Muscle layer of colon (tissue), 2 donors: Measurements from ENCODE around the gene MEGF6.

Source experiments
- H3K27ac ChIP-seq: one replicate; pipeline ENCODE4 v1.7.0; 2013; ENCODE audit warnings: low read depth, mild to moderate bottlenecking, low read length, moderate library complexity
- H3K27me3 ChIP-seq, 2 donors: one replicate each; pipeline ENCODE4 v1.7.0; 2013; ENCODE audit warnings: low read length in 2 of 2, mild to moderate bottlenecking in 2 of 2; ENCODE audit not compliant: insufficient read depth in 2 of 2, control insufficient read depth in 1 of 2
- H3K36me3 ChIP-seq: one replicate; pipeline ENCODE4 v1.7.0; 2013; ENCODE audit warnings: mild to moderate bottlenecking, low read length; ENCODE audit not compliant: insufficient read depth
- H3K4me1 ChIP-seq: one replicate; pipeline ENCODE4 v1.7.0; 2013; ENCODE audit warnings: mild to moderate bottlenecking, low read length; ENCODE audit not compliant: insufficient read depth
- H3K4me3 ChIP-seq, 2 donors: one replicate each; pipeline ENCODE4 v1.7.0; 2013; ENCODE audit warnings: low read length in 2 of 2, low read depth in 1 of 2, mild to moderate bottlenecking in 1 of 2, moderate library complexity in 1 of 2
- H3K9ac ChIP-seq: one replicate; pipeline ENCODE4 v1.7.0; 2013; ENCODE audit warnings: low read length
- H3K9me3 ChIP-seq: one replicate; pipeline ENCODE4 v1.7.0; 2013; ENCODE audit warnings: mild to moderate bottlenecking, low read length
- donor health status: abdominal sarcoma.
- donor health status: Adenocarcinoma of cecum.

MEGF6 gene

DNA sequence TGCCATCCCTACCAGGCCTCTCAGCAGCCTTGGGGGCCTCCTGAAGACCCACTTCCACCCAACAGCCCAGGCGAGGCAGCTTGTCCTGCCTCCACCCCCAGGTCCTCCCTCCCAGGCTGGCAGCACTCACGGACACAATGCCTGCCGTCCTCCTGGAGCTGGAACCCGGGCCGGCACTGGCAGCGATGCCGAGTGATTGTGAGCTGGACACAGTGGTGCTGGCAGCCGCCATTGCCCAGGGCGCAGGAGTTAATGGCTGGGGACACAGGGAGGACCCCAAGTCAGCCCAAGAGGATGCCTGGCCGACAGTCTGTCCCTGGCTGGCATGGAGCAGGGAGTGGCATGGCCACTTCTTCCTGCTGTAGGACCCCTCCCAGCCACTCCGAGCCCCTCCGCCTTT, 96.0 kb downstream of the MEGF6 start:
- Histone ChIP-seq H3K9me3 (no peaks in the 10 kb centered on the region), H3K27me3 (no peaks in the 10 kb centered on the region), H3K4me1 (no peaks in the 10 kb centered on the region), H3K27ac (no peak overlapping the region), H3K9ac (no peak overlapping the region), H3K36me3 (no peaks in the 10 kb centered on the region), H3K4me3 (no peak overlapping the region)

DNA sequence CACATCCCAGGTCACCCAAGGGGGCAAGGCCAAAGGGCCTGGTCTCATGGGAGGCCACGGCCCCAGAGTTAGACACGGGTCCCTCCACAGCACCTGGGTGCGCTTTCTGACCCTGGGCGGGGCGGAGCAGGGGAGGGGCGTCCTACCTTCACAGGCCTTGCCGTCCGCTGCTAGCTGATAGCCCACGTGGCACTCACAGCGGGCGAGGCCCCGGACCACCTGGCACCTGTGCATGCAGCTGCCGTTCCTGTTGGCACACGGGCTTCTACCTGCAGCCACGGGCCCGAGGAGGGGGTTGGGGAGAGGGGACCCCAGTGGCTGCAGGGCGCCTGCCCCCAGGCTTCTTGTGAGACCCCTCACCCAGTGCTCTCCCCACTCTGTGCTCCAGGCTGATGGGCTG, 96.9 kb downstream of the MEGF6 start:
- no peaks in the 10 kb centered on the region for H3K9me3 ChIP-seq
- no peak overlapping the region for H3K9ac ChIP-seq
- H3K4me1 ChIP-seq, result no peaks in the 10 kb centered on the region
- H3K36me3 ChIP-seq, result no peaks in the 10 kb centered on the region
- H3K27ac ChIP-seq, result no peak overlapping the region
- H3K4me3 ChIP-seq, result no peak overlapping the region
- H3K27me3 ChIP-seq, result no peaks in the 10 kb centered on the region

- Histone ChIP-seq H3K4me1 (no peaks in the 10 kb centered on the region), H3K27ac (no peak overlapping the region), H3K27me3 (no peaks in the 10 kb centered on the region), H3K4me3 (no peak overlapping the region), H3K9me3 (no peaks in the 10 kb centered on the region), H3K36me3 (no peaks in the 10 kb centered on the region), H3K9ac (no peak overlapping the region)
These were observed 99.5 kb downstream of the MEGF6 start for GRCh38 chr1:3511856-3512255.

GRCh38 chr1:3511306-3511705, 100.0 kb downstream of the MEGF6 start:
- Histone ChIP-seq H3K4me1 (no peaks in the 10 kb centered on the region), H3K27me3 (no peaks in the 10 kb centered on the region), H3K4me3 (no peak overlapping the region), H3K9ac (no peak overlapping the region), H3K36me3 (no peaks in the 10 kb centered on the region), H3K27ac (no peak overlapping the region), H3K9me3 (no peaks in the 10 kb centered on the region)

- Histone ChIP-seq H3K36me3 (no peaks in the 10 kb centered on the region), H3K27me3 (no peaks in the 10 kb centered on the region), H3K27ac (no peak overlapping the region), H3K9ac (no peak overlapping the region), H3K9me3 (no peaks in the 10 kb centered on the region), H3K4me1 (no peaks in the 10 kb centered on the region), H3K4me3 (no peak overlapping the region)
These were observed 100.4 kb downstream of the MEGF6 start for GRCh38 chr1:3510956-3511250.

DNA sequence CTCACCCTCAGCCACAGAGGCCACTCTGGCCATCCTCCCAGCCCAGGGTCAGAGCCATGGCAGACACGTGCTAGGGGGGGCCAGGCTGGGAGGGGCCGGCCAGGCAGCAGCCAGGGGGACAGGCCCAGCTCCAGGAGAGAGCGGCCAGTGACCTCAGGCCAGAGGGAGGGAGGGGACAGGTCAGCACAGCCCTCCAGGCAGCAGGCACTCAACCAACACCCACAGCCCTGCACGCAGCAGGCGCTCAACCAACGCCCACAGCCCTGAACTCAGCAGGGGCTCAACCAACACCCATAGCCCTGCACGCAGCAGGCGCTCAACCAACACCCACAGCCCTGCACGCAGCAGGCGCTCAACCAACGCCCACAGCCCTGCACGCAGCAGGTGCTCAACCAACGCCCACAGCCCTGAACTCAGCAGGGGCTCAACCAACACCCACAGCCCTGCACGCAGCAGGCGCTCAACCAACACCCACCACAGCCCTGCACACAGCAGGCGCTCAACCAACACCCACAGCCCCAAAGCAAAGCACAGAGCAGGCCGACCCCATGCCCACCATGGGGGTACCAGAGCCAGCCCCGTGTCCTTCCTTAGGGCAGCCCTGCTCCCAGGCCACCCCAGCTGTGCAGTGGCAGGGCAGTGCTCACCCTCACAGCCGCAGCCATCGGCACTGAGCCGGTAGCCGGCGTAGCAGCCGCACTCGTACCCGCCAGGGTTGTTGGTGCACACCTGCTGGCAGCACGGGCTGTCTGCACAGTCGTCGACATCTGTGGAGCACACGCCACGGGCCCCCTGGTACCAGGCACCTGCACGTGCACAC, 101.0 kb downstream of the MEGF6 start:
- Histone ChIP-seq H3K27ac (no peak overlapping the region), H3K4me3 (no peak overlapping the region), H3K27me3 (no peaks in the 10 kb centered on the region), H3K9ac (no peak overlapping the region), H3K9me3 (no peaks in the 10 kb centered on the region), H3K4me1 (no peaks in the 10 kb centered on the region), H3K36me3 (no peaks in the 10 kb centered on the region)

- no peak overlapping the region for H3K9ac ChIP-seq
- H3K9me3 ChIP-seq, result no peaks in the 10 kb centered on the region
- H3K4me3 ChIP-seq, result no peak overlapping the region
- H3K4me1 ChIP-seq, result no peaks in the 10 kb centered on the region
- H3K36me3 ChIP-seq, result no peaks in the 10 kb centered on the region
- H3K27me3 ChIP-seq, result no peaks in the 10 kb centered on the region
- no peak overlapping the region for H3K27ac ChIP-seq
These were observed 101.6 kb downstream of the MEGF6 start for GRCh38 chr1:3509721-3510120.

DNA sequence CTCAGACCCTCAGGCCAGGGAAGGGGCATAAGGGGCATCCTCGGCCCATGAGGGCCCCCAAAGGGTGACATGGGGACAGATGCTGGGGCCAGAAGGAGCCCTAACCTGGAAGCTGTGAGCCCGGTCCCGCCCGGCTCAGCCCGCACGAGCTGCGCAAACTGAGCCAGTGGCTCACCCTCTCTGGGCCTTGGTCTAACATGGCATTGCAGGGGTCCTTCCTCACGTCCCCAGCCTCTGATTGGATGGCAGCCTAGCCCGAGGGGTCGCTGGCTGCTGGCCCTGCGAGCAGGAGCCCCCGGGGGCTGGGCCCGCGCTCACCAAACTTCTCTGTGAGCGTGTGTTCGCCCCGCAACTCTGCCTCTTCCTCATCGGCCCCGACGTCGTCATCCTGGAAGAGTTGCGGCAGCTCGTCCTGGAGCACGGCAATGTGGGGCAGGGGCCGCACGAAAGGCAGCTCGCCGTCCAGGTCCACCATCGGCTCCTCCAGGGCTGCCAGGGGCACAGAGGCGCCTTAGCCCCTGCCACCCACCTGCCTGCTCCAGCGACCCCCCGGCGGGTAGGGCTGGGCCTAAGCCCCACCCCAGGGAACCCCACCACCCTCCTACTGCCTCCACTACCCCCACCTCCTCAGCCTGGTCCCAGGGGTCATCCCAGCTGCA, 102.4 kb downstream of the MEGF6 start:
- Histone ChIP-seq H3K27ac (no peak overlapping the region), H3K4me3 (no peak overlapping the region), H3K27me3 (no peaks in the 10 kb centered on the region), H3K4me1 (no peaks in the 10 kb centered on the region), H3K9me3 (no peaks in the 10 kb centered on the region), H3K9ac (no peak overlapping the region), H3K36me3 (no peaks in the 10 kb centered on the region)

DNA sequence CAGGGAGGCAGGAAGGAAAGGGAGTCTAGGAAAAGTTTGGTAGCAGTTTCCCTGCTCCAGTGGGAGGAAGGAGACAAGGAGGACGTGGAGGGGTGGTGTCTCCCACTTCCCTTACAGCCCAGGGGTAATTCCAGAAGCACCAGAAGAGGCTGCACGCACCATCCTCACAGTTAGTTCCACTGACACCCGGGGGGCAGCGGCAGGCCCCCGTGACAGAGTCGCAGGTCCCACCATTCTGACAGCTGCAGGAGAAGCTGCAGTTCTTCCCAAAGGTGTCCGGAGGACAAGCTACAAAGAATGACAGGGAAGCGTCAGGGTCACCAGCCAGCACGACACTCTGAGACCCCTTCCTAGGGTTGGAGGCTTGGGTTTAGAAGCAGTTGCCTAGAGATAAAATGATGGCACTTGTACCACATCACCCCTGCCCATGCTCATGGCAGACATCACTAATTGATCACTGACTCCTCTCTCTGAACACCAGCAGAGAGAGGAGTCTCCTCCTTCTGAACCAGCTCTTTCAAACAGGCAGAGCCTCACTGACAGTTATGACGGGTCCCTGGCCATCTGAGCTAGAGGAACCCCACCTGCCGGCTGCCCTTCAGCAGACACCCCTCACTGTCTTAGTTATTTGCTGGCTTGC, 103.6 kb downstream of the MEGF6 start:
- Histone ChIP-seq H3K4me3 (no peak overlapping the region), H3K9ac (no peak overlapping the region), H3K36me3 (no peaks in the 10 kb centered on the region), H3K27ac (no peak overlapping the region), H3K9me3 (no peaks in the 10 kb centered on the region), H3K4me1 (no peaks in the 10 kb centered on the region), H3K27me3 (no peaks in the 10 kb centered on the region)

GRCh38 chr1:3506943-3507342, 104.4 kb downstream of the MEGF6 start:
- H3K9ac ChIP-seq, result no peak overlapping the region
- no peak overlapping the region for H3K27ac ChIP-seq
- H3K4me1 ChIP-seq, result no peaks in the 10 kb centered on the region
- peaks cover 0 to 5% of the 10 kb centered on the region in 2 donors for H3K27me3 ChIP-seq
- no peaks in the 10 kb centered on the region for H3K36me3 ChIP-seq
- no peak overlapping the region for H3K4me3 ChIP-seq
- H3K9me3 ChIP-seq, result no peaks in the 10 kb centered on the region

- Histone ChIP-seq H3K4me1 (no peaks in the 10 kb centered on the region), H3K27ac (no peak overlapping the region), H3K9me3 (no peaks in the 10 kb centered on the region), H3K27me3 (peaks cover 0 to 7% of the 10 kb centered on the region in 2 donors), H3K4me3 (no peak overlapping the region), H3K36me3 (no peaks in the 10 kb centered on the region), H3K9ac (no peak overlapping the region)
These were observed 105.3 kb downstream of the MEGF6 start for GRCh38 chr1:3506041-3506440.
